C4-2B (cell line): Measurements from ENCODE around the gene NR1D2.

Experiments used
- H3K27ac ChIP-seq: fragments of 450-650 bp; 2 replicates; pipeline ENCODE4 v1.5.1; 2017
- CTCF ChIP-seq: fragments of 450-650 bp; conservative IDR thresholded peaks from 2 replicates; pipeline ENCODE4 v1.5.1; 2017; ENCODE audit warnings: mild to moderate bottlenecking
- ZFX ChIP-seq: fragments of 450-650 bp; IDR thresholded peaks from 2 replicates; pipeline ENCODE4 v1.6.1; 2017

NR1D2 gene

DNA sequence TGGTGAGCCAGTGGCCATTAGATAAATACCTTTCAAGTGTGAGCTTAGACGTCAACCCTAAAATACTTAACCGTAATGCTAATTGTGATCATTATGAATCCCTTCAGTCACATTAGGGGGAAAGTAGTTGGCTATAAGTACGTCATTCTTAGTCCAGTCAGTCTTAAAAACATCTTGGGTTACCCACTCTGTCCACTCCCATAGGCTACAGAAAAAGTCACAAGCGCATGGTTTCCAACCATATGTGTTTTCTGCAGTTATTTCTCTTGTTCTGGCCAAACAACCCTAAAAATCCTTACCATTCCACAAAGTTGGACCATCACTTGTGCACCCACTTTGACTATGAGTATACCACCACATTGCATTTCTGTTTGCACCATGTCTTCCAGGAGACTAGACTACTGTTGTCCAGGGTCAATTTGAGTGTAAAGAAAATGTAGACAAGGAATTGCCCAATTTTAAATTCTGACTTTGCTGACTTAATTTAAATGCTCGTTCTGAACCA is 24.9 kb upstream of the NR1D2 start:
- no peak for TF ChIP-seq CTCF
- TF ChIP-seq ZFX, result no peak
- H3K27ac ChIP-seq, result no peak overlapping the region

GRCh38 chr3:23921052-23921511 is 24.0 kb upstream of the NR1D2 start:
- no peak for TF ChIP-seq CTCF
- no peak for TF ChIP-seq ZFX
- no peak overlapping the region for H3K27ac ChIP-seq

DNA sequence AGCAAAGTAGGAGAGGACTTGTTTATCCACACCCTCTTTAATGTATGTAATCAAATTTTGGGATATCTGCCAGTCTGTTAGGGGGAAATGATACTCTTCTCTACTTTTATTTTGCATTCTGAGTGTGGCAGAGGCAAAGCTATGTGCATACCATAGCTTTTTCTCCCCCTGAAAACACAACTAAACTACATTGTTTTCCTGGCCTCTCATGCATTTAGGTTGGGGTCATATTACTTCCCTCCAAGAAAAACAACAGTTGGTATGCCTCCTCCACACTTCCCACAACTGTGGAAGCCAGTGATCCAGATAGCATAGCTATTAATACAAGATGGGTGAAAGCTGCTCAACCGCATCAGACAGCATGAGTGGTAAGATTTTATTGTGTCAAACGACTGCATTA is 21.3 kb upstream of the NR1D2 start:
- H3K27ac ChIP-seq, result no peak overlapping the region
- TF ChIP-seq CTCF, result no peak

- no peak overlapping the region for H3K27ac ChIP-seq
- no peak for TF ChIP-seq ZFX
- no peak for TF ChIP-seq CTCF
Measured at GRCh38 chr3:23926246-23926645, 18.8 kb upstream of the NR1D2 start.

GRCh38 chr3:23926736-23927135 is 18.4 kb upstream of the NR1D2 start:
- no peak for TF ChIP-seq ZFX
- TF ChIP-seq CTCF, result peak; percentile 24; the same call in 1 of the 2 replicates
- no peak overlapping the region for H3K27ac ChIP-seq

DNA sequence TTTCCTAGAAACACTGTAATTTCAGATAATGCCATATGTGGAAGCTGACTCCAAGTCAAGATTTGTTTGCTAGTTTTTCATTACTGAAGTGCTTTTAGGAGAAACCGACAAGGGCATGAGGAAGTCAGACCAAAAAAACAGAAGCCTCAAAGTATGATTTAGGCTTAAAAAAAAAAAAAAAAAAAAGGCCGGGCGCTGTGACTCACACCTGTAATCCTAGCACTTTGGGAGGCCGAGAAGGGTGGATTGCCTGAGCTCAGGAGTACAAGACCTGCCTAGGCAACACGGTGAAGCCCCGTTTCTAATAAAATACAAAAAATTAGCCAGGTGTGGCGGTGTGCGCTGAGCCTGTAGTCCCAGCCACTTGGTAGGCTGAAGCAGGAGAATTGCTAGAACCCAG is 16.6 kb upstream of the NR1D2 start:
- TF ChIP-seq ZFX (no peak), CTCF (no peak)

GRCh38 chr3:23931597-23931996 is 13.5 kb upstream of the NR1D2 start:
- TF ChIP-seq CTCF (no peak), ZFX (no peak)
- H3K27ac ChIP-seq, result no peak overlapping the region

More for the DNA sequence above, 16.6 kb upstream of the NR1D2 start:
- no peak overlapping the region for H3K27ac ChIP-seq
